ENCODE measurements around the gene ITPRIP.

ITPRIP gene

DNA sequence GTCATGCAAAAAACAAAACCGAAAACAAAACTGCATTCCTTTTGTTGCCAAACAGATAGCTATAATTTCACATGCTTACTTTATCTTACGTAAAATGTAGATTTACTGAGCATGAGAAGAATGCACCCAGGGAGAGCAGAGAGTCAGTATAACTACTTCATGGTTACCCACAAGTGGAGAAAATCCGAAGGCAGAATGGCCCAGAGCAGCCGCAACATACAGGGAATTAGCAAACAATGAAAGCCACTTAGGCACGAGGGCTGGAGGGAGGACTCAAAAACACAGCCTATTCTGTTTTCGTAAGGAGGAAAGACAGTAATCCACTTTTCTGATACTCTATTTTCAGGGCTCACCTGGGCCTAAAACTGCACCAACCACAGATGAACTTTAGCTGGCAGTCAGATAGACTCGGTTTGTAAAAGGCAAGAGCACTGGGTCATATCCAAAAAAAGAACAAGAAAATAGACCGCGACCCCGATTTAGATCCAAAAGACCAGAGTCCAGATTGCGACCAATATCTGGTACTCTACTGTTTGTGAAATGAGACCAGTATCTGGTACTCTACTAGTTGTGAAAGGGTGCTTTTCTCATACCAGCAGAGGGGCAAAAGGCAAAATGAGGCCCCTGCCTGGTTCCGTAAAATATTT is 1.3 kb downstream of the ITPRIP start:
- Histone ChIP-seq H2BK12ac (ENCODE audit: low read length) (no peak overlapping the region), H3K36me3 (ENCODE audit: control insufficient read depth in 1 of 2, insufficient read depth in 2 of 2, low read length in 2 of 2) (peaks cover 0 to 2% of the 10 kb centered on the region in 2 experiments), H3K79me2 (ENCODE audit: control insufficient read depth, insufficient read depth, low read length, poor library complexity) (peaks cover 26% of the 10 kb centered on the region)

DNA sequence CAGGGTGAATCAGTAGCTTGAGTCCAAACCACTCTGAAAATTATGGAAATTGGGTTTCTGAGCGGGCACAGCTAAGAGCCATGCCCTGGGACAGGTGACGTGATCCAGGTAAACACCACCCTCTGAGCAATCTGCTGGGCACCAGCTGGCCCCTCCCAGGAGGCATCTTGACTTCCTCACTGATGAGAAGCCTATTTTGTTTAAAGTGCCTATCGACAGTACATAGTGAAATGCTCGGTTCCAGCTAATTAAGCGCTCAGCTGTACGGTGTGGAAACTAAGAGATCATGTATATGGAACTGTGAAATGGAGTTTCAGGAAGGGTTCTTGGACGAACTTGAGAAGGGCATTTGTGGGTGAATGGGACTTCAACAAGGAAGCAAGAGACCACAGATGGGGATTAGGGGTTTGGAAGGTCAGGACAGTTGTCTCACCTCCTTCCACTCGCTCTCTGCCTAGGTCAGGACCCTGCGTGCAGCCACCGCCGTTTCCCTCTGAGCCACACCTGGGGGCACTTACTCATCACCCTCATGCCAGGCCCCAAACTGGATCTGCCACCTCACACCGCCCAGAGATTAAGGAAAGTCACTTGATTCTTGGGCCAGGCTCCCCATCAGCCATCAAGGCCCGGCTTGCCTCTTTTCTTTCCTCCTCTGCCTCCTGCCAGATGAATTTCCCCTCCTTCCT is 3.2 kb downstream of the ITPRIP start:
- Histone ChIP-seq H4K91ac (ENCODE audit: low read depth, low read length) (no peak overlapping the region), H2BK120ac (ENCODE audit: insufficient read depth, low read length, poor library complexity) (no peak overlapping the region), H3K36me3 (ENCODE audit: control insufficient read depth in 1 of 2, insufficient read depth in 2 of 2, low read length in 2 of 2) (peaks cover 0 to 2% of the 10 kb centered on the region in 2 experiments), H2BK5ac (ENCODE audit: low read depth, low read length, poor library complexity) (no peak overlapping the region), H3K23ac (ENCODE audit: low read length) (no peak overlapping the region), H3K27me3 (ENCODE audit: insufficient read depth, low read length) (no peaks in the 10 kb centered on the region), H3K9ac (ENCODE audit: low read length) (no peak overlapping the region), H3K4me1 (ENCODE audit: control insufficient read depth in 1 of 2, insufficient read depth in 2 of 2, low read length in 2 of 2) (peaks cover 50 to 52% of the 10 kb centered on the region in 2 experiments), H3K4me2 (ENCODE audit: low read length) (no peak overlapping the region), H3K18ac (ENCODE audit: low read length) (no peak overlapping the region), H2AK5ac (ENCODE audit: low read length) (no peak overlapping the region), H3K4me3 (ENCODE audit: low read depth, low read length) (no peak overlapping the region), H2AFZ (ENCODE audit: insufficient read depth, low read length, poor library complexity) (peak overlapping the region; percentile 1), H2BK12ac (ENCODE audit: low read length) (no peak overlapping the region), H4K8ac (ENCODE audit: low read depth, low read length) (no peak overlapping the region), H3K4ac (ENCODE audit: low read depth, low read length) (peak overlapping the region; percentile 87), H4K12ac (ENCODE audit: low read depth, low read length) (no peak overlapping the region), H3K79me1 (ENCODE audit: low read length) (peaks cover 26% of the 10 kb centered on the region), H3K79me2 (ENCODE audit: control insufficient read depth, insufficient read depth, low read length, poor library complexity) (peaks cover 29% of the 10 kb centered on the region), H3K9me3 (ENCODE audit: insufficient read depth, low read depth, low read length) (no peaks in the 10 kb centered on the region), H3K27ac (ENCODE audit: low read depth, low read length) (no peak overlapping the region), H3K14ac (ENCODE audit: low read length) (peak overlapping the region; percentile 51)
- DNase-seq = peak; percentile 72 to 75
- WGBS (ENCODE audit: extremely low coverage, insufficient coverage, insufficient read length) = no CpG with 5 or more reads among the region's 13 CpGs

More for the DNA sequence above, 1.3 kb downstream of the ITPRIP start:
- DNase-seq = peak in 1 of 2 donors; percentile 81
- peaks cover 41% of the 10 kb centered on the region in 2 experiments for H3K4me1 ChIP-seq (ENCODE audit: control insufficient read depth in 1 of 2, insufficient read depth in 2 of 2, low read length in 2 of 2)
- peak overlapping the region; percentile 15 for H2BK120ac ChIP-seq (ENCODE audit: insufficient read depth, low read length, poor library complexity)
- WGBS (ENCODE audit: extremely low coverage, insufficient coverage, insufficient read length) = no CpG with 5 or more reads among the region's 12 CpGs
- peak overlapping the region; percentile 57 for H3K9ac ChIP-seq (ENCODE audit: low read length)
- no peak overlapping the region for H2AK5ac ChIP-seq (ENCODE audit: low read length)
- no peak overlapping the region for H4K12ac ChIP-seq (ENCODE audit: low read depth, low read length)
- no peak overlapping the region for H4K91ac ChIP-seq (ENCODE audit: low read depth, low read length)
- H3K9me3 ChIP-seq (ENCODE audit: insufficient read depth, low read depth, low read length) = no peaks in the 10 kb centered on the region
- peaks cover 14% of the 10 kb centered on the region for H3K79me1 ChIP-seq (ENCODE audit: low read length)
- no peak overlapping the region for H2BK5ac ChIP-seq (ENCODE audit: low read depth, low read length, poor library complexity)
- no peak overlapping the region for H3K14ac ChIP-seq (ENCODE audit: low read length)
- peak overlapping the region; percentile 81 for H3K4ac ChIP-seq (ENCODE audit: low read depth, low read length)
- H3K23ac ChIP-seq (ENCODE audit: low read length) = no peak overlapping the region
- no peaks in the 10 kb centered on the region for H3K27me3 ChIP-seq (ENCODE audit: insufficient read depth, low read length)
- peak overlapping the region; percentile 37 for H4K8ac ChIP-seq (ENCODE audit: low read depth, low read length)
- no peak overlapping the region for H2AFZ ChIP-seq (ENCODE audit: insufficient read depth, low read length, poor library complexity)
- no peak overlapping the region for H3K18ac ChIP-seq (ENCODE audit: low read length)
- peak overlapping the region; percentile 61 for H3K4me2 ChIP-seq (ENCODE audit: low read length)
- no peak overlapping the region for H3K27ac ChIP-seq (ENCODE audit: low read depth, low read length)
- H3K4me3 ChIP-seq (ENCODE audit: low read depth, low read length) = no peak overlapping the region

DNA sequence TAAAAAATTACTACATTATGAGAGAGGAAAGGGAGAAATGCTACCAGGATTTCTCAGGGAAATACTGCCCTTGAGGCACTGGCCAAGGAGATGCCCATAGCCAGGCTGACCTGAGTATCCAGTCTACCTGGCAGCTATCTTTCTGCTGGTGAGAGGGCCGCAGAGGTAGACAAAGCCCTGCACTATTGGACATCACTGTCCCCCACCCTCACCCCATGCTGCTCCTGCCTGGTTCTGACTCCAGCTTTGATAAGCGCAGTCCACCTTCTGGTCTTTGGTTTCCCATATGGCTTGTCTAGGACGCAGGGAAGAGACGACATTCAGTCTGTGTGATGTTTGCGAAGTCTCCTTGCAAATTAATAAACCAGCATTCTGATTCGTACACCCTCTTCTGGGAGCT is 3.7 kb downstream of the ITPRIP start:
- H2AFZ ChIP-seq (ENCODE audit: insufficient read depth, low read length, poor library complexity) = no peak overlapping the region
- H3K9ac ChIP-seq (ENCODE audit: low read length) = no peak overlapping the region
- no peak overlapping the region for H3K4me3 ChIP-seq (ENCODE audit: low read depth, low read length)
- H3K4me1 ChIP-seq (ENCODE audit: control insufficient read depth in 1 of 2, insufficient read depth in 2 of 2, low read length in 2 of 2) = peaks cover 49 to 52% of the 10 kb centered on the region in 2 experiments
- no peak overlapping the region for H3K4me2 ChIP-seq (ENCODE audit: low read length)
- no peak overlapping the region for H2AK5ac ChIP-seq (ENCODE audit: low read length)
- no peak for DNase-seq
- H3K4ac ChIP-seq (ENCODE audit: low read depth, low read length) = peak overlapping the region; percentile 87
- no peak overlapping the region for H3K23ac ChIP-seq (ENCODE audit: low read length)
- H3K79me2 ChIP-seq (ENCODE audit: control insufficient read depth, insufficient read depth, low read length, poor library complexity) = peaks cover 29% of the 10 kb centered on the region
- no peak overlapping the region for H4K12ac ChIP-seq (ENCODE audit: low read depth, low read length)
- no peak overlapping the region for H2BK12ac ChIP-seq (ENCODE audit: low read length)
- no peaks in the 10 kb centered on the region for H3K27me3 ChIP-seq (ENCODE audit: insufficient read depth, low read length)
- no peak overlapping the region for H3K14ac ChIP-seq (ENCODE audit: low read length)
- H3K9me3 ChIP-seq (ENCODE audit: insufficient read depth, low read depth, low read length) = no peaks in the 10 kb centered on the region
- no peak overlapping the region for H2BK120ac ChIP-seq (ENCODE audit: insufficient read depth, low read length, poor library complexity)
- no peak overlapping the region for H4K91ac ChIP-seq (ENCODE audit: low read depth, low read length)
- peaks cover 0 to 2% of the 10 kb centered on the region in 2 experiments for H3K36me3 ChIP-seq (ENCODE audit: control insufficient read depth in 1 of 2, insufficient read depth in 2 of 2, low read length in 2 of 2)
- no CpG with 5 or more reads among the region's 6 CpGs for WGBS (ENCODE audit: extremely low coverage, insufficient coverage, insufficient read length)
- H2BK5ac ChIP-seq (ENCODE audit: low read depth, low read length, poor library complexity) = no peak overlapping the region
- no peak overlapping the region for H3K18ac ChIP-seq (ENCODE audit: low read length)
- H3K79me1 ChIP-seq (ENCODE audit: low read length) = peaks cover 30% of the 10 kb centered on the region
- no peak overlapping the region for H3K27ac ChIP-seq (ENCODE audit: low read depth, low read length)
- H4K8ac ChIP-seq (ENCODE audit: low read depth, low read length) = no peak overlapping the region

DNA sequence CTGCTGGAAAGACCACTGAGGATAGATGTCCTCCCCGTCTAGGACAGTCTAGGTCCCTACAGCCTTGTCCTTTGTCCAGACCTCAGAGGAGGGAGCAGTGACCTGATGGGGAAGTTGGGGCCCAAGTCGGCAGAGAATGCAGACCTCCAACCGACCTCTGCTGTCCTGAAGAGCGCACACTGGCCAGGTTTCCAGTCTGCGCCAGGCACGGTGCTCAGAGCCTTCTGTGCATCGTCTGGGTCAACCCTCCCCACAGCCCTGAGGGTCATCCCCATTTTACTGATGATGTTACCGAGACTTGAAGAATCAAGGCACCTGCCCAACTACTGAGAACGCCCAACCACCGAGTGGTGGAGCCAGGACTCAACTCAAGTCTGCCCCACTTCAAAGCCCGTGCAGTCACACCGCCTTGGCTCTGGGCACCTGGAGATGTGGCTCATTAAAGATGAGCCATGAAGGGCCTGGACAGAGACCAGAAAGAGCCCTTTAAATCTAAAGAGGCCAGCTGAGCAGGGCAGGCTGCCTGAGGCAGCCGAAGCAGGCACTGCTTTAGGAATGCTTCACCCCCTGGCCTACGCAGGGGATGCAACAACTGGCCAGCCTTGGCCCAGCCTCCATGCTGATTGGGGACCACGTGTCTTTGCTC is 4.4 kb downstream of the ITPRIP start:
- Histone ChIP-seq H3K79me2 (ENCODE audit: control insufficient read depth, insufficient read depth, low read length, poor library complexity) (peaks cover 29% of the 10 kb centered on the region), H3K4me1 (ENCODE audit: control insufficient read depth in 1 of 2, insufficient read depth in 2 of 2, low read length in 2 of 2) (peaks cover 51 to 52% of the 10 kb centered on the region in 2 experiments), H3K4me2 (ENCODE audit: low read length) (no peak overlapping the region), H2AFZ (ENCODE audit: insufficient read depth, low read length, poor library complexity) (no peak overlapping the region), H4K8ac (ENCODE audit: low read depth, low read length) (no peak overlapping the region), H3K27ac (ENCODE audit: low read depth, low read length) (no peak overlapping the region), H3K36me3 (ENCODE audit: control insufficient read depth in 1 of 2, insufficient read depth in 2 of 2, low read length in 2 of 2) (peaks cover 0 to 2% of the 10 kb centered on the region in 2 experiments), H4K12ac (ENCODE audit: low read depth, low read length) (no peak overlapping the region), H3K23ac (ENCODE audit: low read length) (no peak overlapping the region), H3K9me3 (ENCODE audit: insufficient read depth, low read depth, low read length) (no peaks in the 10 kb centered on the region), H4K91ac (ENCODE audit: low read depth, low read length) (no peak overlapping the region), H3K79me1 (ENCODE audit: low read length) (peaks cover 33% of the 10 kb centered on the region), H2AK5ac (ENCODE audit: low read length) (no peak overlapping the region), H3K27me3 (ENCODE audit: insufficient read depth, low read length) (no peaks in the 10 kb centered on the region), H3K4me3 (ENCODE audit: low read depth, low read length) (no peak overlapping the region), H3K4ac (ENCODE audit: low read depth, low read length) (peak overlapping the region; percentile 13), H2BK5ac (ENCODE audit: low read depth, low read length, poor library complexity) (no peak overlapping the region), H2BK120ac (ENCODE audit: insufficient read depth, low read length, poor library complexity) (no peak overlapping the region), H3K18ac (ENCODE audit: low read length) (peak overlapping the region; percentile 26), H3K9ac (ENCODE audit: low read length) (no peak overlapping the region), H3K14ac (ENCODE audit: low read length) (no peak overlapping the region), H2BK12ac (ENCODE audit: low read length) (no peak overlapping the region)
- no CpG with 5 or more reads among the region's 15 CpGs for WGBS (ENCODE audit: extremely low coverage, insufficient coverage, insufficient read length)
- DNase-seq = no peak

Measured in trophoblast cell (in vitro differentiated cells and primary cell).